GM10266 (cell line): ENCODE data around the gene ERC2.

ENCODE experiments used
- DNase-seq: peaks from one replicate; pipeline ENCODE4 v3.0.0; 2012; ENCODE audit errors: extremely low spot score
- CTCF ChIP-seq: IDR thresholded peaks from 2 replicates; pipeline ENCODE4 v1.5.1; 2012; ENCODE audit warnings: mild to moderate bottlenecking, low read depth; ENCODE audit not compliant: control insufficient read depth, insufficient read depth; ENCODE audit errors: missing control alignments

The ERC2 gene

GRCh38 chr3:55668359-55668758 lies 799.9 kb downstream of the ERC2 start:
- TF ChIP-seq CTCF, result no peak
- DNase-seq, result no peak

- TF ChIP-seq CTCF, result no peak
- no peak for DNase-seq
Measured at GRCh38 chr3:55664387-55664786, 803.9 kb downstream of the ERC2 start.

GRCh38 chr3:55662683-55663082 lies 805.6 kb downstream of the ERC2 start:
- DNase-seq, result no peak

GRCh38 chr3:55661571-55661970 lies 806.7 kb downstream of the ERC2 start:
- no peak for TF ChIP-seq CTCF
- no peak for DNase-seq

More at GRCh38 chr3:55662683-55663082, 805.6 kb downstream of the ERC2 start:
- no peak for TF ChIP-seq CTCF

GRCh38 chr3:55661141-55661540 lies 807.1 kb downstream of the ERC2 start:
- no peak for TF ChIP-seq CTCF
- DNase-seq, result no peak

- TF ChIP-seq CTCF, result no peak
- DNase-seq, result no peak
Measured at GRCh38 chr3:55660642-55661041, 807.6 kb downstream of the ERC2 start.

- no peak for DNase-seq
- no peak for TF ChIP-seq CTCF
Measured at GRCh38 chr3:55659701-55660100, 808.6 kb downstream of the ERC2 start.
